Activated CD8-positive, alpha-beta memory T cell treated with anti-CD3 and anti-CD28 coated beads, Interleukin-2, amount 10 ng/mL, durations not matched to agents 7 days and 5 days (primary cell): ENCODE data around the gene EHD1. TPM values are rescaled to one million over a fixed set of nuclear protein-coding genes. Genes with fewer than 3 reads are reported as not detected.

Experiments used
- ATAC-seq: fragments of 150-1000 bp; cut with Tn5 transposase; one replicate; pipeline ENCODE4 v1.10.0; 2021; ENCODE audit warnings: moderate library complexity
- CTCF ChIA-PET: fragments of 350-600 bp; sonication (Branson Sonifier 250); formaldehyde crosslinking; loops from one replicate; lab custom pipeline; 2021; ENCODE audit warnings: antibody characterized with exemption; lab: Charles Lee
- DNase-seq: peaks from one replicate; pipeline ENCODE4 v3.0.0-alpha.2; 2020
- H3K27ac Mint-ChIP-seq: one replicate; pipeline ENCODE4 v1.8.0; 2021; ENCODE audit warnings: mild to moderate bottlenecking, mixed read lengths
- H3K27me3 Mint-ChIP-seq: one replicate; pipeline ENCODE4 v1.8.0; 2021; ENCODE audit warnings: mixed read lengths
- H3K36me3 Mint-ChIP-seq: one replicate; pipeline ENCODE4 v1.8.0; 2021; ENCODE audit warnings: mild to moderate bottlenecking, mixed read lengths
- H3K4me1 Mint-ChIP-seq: one replicate; pipeline ENCODE4 v1.8.0; 2021; ENCODE audit warnings: mixed read lengths
- H3K4me3 Mint-ChIP-seq: one replicate; pipeline ENCODE4 v1.8.0; 2021; ENCODE audit warnings: mild to moderate bottlenecking, moderate library complexity, mixed read lengths
- H3K9me3 Mint-ChIP-seq: one replicate; pipeline ENCODE4 v1.8.0; 2022; ENCODE audit warnings: low read depth, mixed read lengths
- total RNA-seq, 2 experiments: library from RNA; stranded (reverse); gene quantifications; one replicate each; pipeline ENCODE4 v1.2.3, GENCODE V29; 2021

Gene EHD1
- total RNA-seq, 2 experiments from 2014 or later = 149 to 155 TPM

DNA sequence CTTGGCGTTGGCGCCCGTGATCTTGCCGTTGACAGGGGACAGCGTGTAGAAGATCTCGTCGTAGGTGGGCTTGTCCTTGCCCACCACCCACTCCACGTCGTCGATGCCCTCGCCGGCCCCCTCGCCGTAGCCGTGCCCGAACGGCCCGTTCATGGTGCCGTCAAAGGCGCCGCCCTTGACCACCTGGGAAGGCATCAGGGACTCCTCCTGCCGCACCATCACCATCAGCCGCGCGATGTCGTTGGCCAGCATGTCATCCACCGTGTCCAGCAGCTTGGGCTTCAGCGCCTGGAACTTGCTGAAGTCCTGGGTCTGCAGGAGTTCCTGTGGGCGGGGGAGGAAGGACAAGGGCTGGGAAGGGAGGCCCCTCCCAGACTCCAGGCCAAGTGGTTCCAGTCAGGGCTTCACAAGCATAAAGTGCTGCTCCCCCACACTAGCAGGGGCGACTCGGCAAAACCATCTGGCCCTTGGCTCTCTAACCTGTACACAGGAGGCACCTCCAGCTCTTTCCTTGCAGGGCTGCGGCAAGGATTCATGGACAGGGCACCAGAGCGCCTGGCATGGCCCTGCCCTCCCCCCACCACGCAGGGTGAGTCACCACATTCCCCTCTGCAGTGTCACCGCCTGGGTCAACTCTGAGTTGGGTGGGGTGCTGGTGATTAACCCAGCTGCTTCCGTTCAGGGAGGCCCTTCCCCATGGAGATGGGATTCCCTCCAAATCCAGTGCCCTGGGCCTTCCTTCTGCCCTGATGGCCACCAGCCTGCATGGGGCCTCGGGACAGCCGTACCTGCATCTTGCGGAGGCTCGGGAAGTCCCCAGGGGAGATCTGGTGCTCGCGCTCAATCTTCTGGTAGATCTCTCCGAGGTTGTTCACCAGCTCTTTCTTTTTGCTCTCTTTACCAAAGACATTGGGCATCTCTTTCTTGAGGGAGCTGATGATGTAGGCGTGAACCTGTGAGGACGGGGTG lies 23.6 kb downstream of the EHD1 start:
- peak overlapping the region; percentile 15 for H3K4me3 Mint-ChIP-seq
- ATAC-seq (no peak), DNase-seq (no peak)
- H3K27ac Mint-ChIP-seq = peak overlapping the region; percentile 78
- no peaks in the 10 kb centered on the region for H3K27me3 Mint-ChIP-seq
- H3K4me1 Mint-ChIP-seq = peaks cover 91% of the 10 kb centered on the region
- no peaks in the 10 kb centered on the region for H3K9me3 Mint-ChIP-seq
- CTCF ChIA-PET = interaction anchor here (20.5 to 29.2 kb wide), 3 partner anchors 6 to 32 kb away, joined by 409 to 1163 read pairs (median 409); partner anchors contain the start of genes CDC42BPG and EHD1
- H3K36me3 Mint-ChIP-seq = peaks cover 39% of the 10 kb centered on the region

DNA sequence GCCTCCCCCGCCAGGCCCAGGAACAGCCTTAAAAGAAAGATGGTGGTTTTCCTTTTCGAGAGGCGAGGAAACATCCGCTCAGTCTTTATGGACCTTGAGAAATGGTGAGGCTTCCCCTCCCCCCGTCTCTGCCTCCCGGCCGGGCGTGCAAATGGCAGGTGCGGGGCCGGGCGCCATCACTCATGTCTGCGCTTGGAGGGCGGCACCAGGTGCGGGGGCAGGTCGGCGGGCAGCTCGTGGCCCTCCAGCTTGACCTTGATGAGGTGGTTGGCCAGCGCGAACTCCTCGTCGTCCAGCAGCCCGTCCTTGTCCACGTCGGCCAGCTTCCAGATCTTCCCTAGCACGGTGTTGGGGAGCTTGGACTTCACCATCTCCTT lies 24.3 kb downstream of the EHD1 start:
- Mint-ChIP-seq H3K27ac (peak overlapping the region; percentile 76), H3K36me3 (peaks cover 35% of the 10 kb centered on the region), H3K4me1 (peaks cover 91% of the 10 kb centered on the region), H3K9me3 (no peaks in the 10 kb centered on the region), H3K4me3 (no peak overlapping the region), H3K27me3 (no peaks in the 10 kb centered on the region)
- CTCF ChIA-PET = interaction anchor here (20.5 to 29.2 kb wide), 3 partner anchors 5 to 33 kb away, joined by 409 to 1163 read pairs (median 409); partner anchors contain the start of genes CDC42BPG and EHD1
- DNase-seq = no peak
- no peak for ATAC-seq

DNA sequence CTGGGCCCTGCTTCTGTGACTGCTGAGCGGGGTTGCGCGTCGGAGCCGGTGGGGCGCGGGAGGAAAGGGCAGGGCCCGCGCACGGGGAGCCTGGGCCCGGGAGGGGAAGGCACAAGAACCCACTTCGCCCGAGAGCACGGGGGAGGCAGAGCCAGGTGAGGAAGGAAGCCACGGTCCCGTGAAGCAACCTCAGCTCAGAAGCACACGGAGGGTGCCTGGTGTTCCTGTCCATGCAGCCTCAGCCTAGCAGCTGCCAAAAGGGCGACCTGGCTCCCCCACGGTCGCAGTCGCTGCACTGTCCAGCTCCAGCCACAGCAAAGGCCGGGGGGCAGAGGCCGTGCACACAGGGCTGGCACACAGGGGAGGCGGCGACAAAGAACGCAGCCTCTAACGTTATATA lies 24.7 kb downstream of the EHD1 start:
- Mint-ChIP-seq H3K4me3 (no peak overlapping the region), H3K27ac (peak overlapping the region; percentile 76), H3K36me3 (peaks cover 34% of the 10 kb centered on the region), H3K27me3 (no peaks in the 10 kb centered on the region), H3K9me3 (no peaks in the 10 kb centered on the region), H3K4me1 (peaks cover 91% of the 10 kb centered on the region)
- CTCF ChIA-PET = interaction anchor here (1.2 to 29.2 kb wide), 4 partner anchors 4 to 63 kb away, joined by 3 to 1163 read pairs (median 409); partner anchors contain the start of genes ATG2A, CDC42BPG and EHD1
- DNase-seq (no peak), ATAC-seq (no peak)

GRCh38 chr11:64852804-64853509 lies 25.5 kb downstream of the EHD1 start:
- Mint-ChIP-seq H3K4me3 (no peak overlapping the region), H3K36me3 (peaks cover 30% of the 10 kb centered on the region), H3K9me3 (no peaks in the 10 kb centered on the region), H3K4me1 (peaks cover 92% of the 10 kb centered on the region), H3K27ac (peak overlapping the region; percentile 88), H3K27me3 (no peaks in the 10 kb centered on the region)
- no peak for DNase-seq
- CTCF ChIA-PET = interaction anchor here (1.2 to 29.2 kb wide), 4 partner anchors 4 to 64 kb away, joined by 3 to 1163 read pairs (median 409); partner anchors contain the start of genes ATG2A, CDC42BPG and EHD1
- ATAC-seq = no peak

DNA sequence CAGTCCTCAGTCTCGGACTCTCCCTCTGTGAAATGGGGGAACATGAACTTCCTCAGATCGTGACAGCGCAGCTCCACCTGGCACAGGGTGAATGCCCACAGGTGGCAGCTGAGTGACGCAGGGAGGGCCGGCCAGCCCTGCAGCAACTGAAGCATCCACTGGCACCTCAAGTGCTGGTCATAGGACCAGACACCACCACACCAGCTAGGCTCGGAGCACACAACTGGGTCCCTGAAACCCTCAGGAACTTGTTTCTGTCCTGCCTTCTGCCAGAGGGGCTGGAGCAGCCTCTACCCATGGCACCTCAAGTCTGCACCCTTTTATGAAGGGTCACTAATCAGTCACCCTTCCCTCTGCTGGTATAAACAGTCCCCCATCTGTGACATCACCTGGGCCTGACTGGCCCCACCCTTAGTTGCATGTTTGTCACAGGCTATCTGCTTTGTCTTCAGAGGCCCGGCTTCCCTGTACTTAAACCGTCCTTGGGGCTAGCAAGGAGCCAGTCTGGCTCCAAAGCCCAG lies 26.5 kb downstream of the EHD1 start:
- peaks cover 24% of the 10 kb centered on the region for H3K36me3 Mint-ChIP-seq
- ATAC-seq (no peak), DNase-seq (no peak)
- peak overlapping the region; percentile 88 for H3K27ac Mint-ChIP-seq
- no peaks in the 10 kb centered on the region for H3K27me3 Mint-ChIP-seq
- no peaks in the 10 kb centered on the region for H3K9me3 Mint-ChIP-seq
- H3K4me3 Mint-ChIP-seq = peak overlapping the region; percentile 38
- CTCF ChIA-PET = interaction anchor here (1.0 to 29.2 kb wide), 7 partner anchors 3 to 464 kb away, joined by 3 to 1163 read pairs (median 5); partner anchors contain the start of genes ARL2, CDC42BPG, EHD1 and ZNHIT2
- peaks cover 93% of the 10 kb centered on the region for H3K4me1 Mint-ChIP-seq

DNA sequence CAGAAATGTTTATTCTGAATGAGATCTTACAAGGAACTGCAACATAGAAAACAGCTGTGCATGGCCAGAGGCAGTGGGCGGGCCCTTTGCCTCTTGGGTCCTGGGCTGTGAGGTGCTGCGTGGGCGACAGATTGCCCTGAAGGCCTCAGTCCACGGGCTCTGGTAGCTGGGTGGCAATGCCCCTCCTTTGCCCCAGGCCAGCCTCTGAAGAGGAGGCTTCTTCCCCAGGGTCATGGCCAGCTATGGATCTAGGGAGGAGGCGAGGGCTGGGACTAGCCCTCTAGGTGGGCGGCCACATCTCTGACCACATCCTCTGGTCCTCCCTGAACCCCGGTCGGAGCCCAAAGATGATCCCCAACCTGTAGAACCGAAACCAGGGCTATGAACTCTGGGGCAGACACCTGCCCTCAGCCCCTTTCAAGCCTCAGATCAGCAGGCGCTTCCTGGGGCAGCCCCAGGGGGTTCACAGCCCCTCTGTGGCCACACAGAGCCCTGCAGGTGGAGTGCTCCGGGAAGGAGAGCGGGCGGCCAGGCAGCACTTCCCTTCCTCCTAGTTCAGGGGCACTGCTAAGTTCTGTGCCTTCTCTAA lies 27.3 kb downstream of the EHD1 start:
- Mint-ChIP-seq H3K4me1 (peaks cover 86% of the 10 kb centered on the region), H3K9me3 (no peaks in the 10 kb centered on the region), H3K36me3 (peaks cover 24% of the 10 kb centered on the region), H3K27me3 (no peaks in the 10 kb centered on the region), H3K4me3 (peak overlapping the region; percentile 38), H3K27ac (peak overlapping the region; percentile 88)
- CTCF ChIA-PET = interaction anchor here (0.9 to 29.2 kb wide), 8 partner anchors 2 to 464 kb away, joined by 3 to 1163 read pairs (median 5); partner anchors contain the start of genes ARL2, CDC42BPG, EHD1 and ZNHIT2
- DNase-seq (peak; percentile 80), ATAC-seq (peak; percentile 43)

- Mint-ChIP-seq H3K27ac (peak overlapping the region; percentile 58), H3K36me3 (peaks cover 14% of the 10 kb centered on the region), H3K4me1 (peaks cover 77% of the 10 kb centered on the region), H3K4me3 (no peak overlapping the region), H3K9me3 (no peaks in the 10 kb centered on the region), H3K27me3 (no peaks in the 10 kb centered on the region)
- no peak for DNase-seq
- CTCF ChIA-PET = interaction anchor here (1.4 to 29.2 kb wide), 6 partner anchors 11 to 147 kb away, joined by 3 to 1163 read pairs (median 17); partner anchors contain the start of genes BATF2, EHD1 and MEN1
- no peak for ATAC-seq
Observed at GRCh38 chr11:64849598-64850356, 28.6 kb downstream of the EHD1 start.

DNA sequence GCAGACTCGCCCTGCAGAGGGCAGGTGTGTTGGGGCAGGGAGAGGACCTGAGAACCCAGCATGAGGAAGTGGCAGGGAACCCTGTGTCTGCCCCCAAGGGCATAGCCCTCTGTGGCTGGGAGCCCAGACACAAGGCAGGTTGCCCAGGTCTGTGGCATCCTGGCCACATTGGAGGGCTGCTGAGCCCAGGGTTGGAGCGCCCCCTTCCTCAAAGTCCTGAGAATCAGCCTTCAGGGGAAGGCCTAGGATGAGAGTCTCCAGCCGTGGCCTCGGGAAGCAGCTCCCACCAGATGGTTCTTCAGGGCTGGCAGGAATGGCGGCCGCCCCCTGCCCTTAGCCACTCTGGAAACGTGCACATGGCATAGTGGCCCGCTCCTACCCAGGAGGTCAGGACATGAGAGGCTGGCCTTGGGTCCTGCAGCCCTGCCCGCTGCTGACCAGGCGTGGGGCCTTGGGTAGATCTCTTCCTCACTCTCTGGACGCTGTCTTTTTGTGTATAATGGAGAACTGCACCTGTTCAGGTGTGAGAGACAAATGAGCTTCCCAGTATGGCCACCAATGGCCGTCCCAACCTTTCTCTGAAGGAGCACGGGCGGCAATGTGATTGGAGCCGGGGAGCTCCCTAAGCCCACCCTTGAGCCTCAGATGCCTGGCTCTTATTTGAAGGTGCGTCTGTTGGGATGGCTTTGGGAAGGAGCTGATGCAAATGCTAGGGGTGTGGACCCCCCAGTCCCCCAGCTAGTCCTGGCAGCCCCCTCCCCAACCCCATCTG lies 29.4 kb downstream of the EHD1 start:
- Mint-ChIP-seq H3K27ac (peak overlapping the region; percentile 45), H3K27me3 (no peaks in the 10 kb centered on the region), H3K4me3 (no peak overlapping the region), H3K4me1 (peaks cover 70% of the 10 kb centered on the region), H3K36me3 (peaks cover 8% of the 10 kb centered on the region), H3K9me3 (no peaks in the 10 kb centered on the region)
- ATAC-seq = no peak
- CTCF ChIA-PET = interaction anchor here (1.0 to 29.2 kb wide), 14 partner anchors 12 to 405 kb away, joined by 3 to 1163 read pairs (median 9); partner anchors contain the start of genes ARL2, ATG2A, BATF2 and CDCA5
- no peak for DNase-seq

DNA sequence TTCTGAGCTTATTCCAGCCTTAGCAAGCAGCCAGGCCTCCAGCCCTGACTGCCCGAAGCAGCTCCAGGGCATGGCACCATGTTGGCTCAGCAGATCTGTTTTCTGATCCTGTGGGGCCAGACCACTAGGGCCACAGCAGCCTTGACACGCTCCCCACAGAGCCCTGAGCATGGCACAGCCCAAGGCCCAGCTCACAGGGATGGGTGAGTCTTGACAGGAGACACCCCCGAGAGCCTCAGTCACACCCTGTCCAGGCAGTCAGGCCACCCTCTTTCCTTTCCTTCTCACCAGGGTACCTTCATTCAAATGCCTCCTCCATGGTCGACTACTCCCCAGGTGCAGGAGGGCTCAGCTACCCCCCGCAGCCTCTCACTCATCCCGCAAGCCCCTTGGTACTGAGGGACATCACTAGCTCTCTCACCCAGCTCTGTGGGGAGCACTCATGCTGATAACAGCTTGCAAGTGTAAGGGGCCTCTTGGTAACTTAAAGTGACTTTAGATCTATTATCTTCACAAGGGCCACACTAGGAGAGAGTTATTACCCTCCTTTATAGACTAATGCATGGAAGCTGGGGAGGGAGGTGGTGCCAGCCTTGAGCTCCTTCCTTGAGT lies 30.1 kb downstream of the EHD1 start:
- no peaks in the 10 kb centered on the region for H3K27me3 Mint-ChIP-seq
- no peaks in the 10 kb centered on the region for H3K9me3 Mint-ChIP-seq
- ATAC-seq (no peak), DNase-seq (no peak)
- H3K27ac Mint-ChIP-seq = peak overlapping the region; percentile 45
- CTCF ChIA-PET = interaction anchor here (0.6 to 29.2 kb wide), 28 partner anchors 12 to 468 kb away, joined by 3 to 1163 read pairs (median 4); partner anchors contain the start of genes ARL2, ATG2A, BATF2 and CDCA5
- H3K4me3 Mint-ChIP-seq = no peak overlapping the region
- peaks cover 3% of the 10 kb centered on the region for H3K36me3 Mint-ChIP-seq
- peaks cover 67% of the 10 kb centered on the region for H3K4me1 Mint-ChIP-seq

DNA sequence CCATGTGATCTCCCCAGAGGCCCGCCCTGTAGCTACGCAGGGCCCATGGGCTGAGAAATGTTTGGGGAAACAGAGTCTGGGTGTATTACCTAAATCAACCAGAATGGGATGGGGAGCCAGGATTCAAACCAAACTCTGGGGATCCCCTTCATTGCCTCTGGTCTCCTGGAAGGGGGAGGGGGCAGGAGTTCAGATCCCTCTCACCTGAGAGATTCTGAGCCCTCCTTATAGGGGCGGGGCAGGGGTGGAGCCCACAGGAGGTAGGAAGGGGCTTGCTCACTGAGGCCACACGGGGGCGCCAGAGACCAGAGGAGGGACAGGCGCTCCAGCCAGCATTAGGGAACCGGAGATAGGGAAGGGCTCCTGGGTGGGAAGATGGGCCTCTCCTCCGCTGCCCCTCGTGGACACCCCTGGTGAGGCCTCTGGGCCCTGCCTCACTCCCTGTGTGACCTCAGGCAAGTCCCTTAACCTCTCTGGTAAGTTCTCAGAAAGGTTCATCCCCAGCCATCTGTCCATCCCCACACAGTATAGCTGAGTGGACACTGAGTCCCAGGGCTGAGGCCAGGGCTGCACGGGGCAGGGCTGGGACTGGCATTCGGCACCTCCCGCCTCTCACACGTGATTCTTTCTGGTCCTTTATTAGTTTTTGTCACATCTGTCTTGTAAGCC lies 31.3 kb downstream of the EHD1 start:
- Mint-ChIP-seq H3K27ac (no peak overlapping the region), H3K4me3 (no peak overlapping the region), H3K36me3 (no peaks in the 10 kb centered on the region), H3K4me1 (peaks cover 57% of the 10 kb centered on the region), H3K9me3 (no peaks in the 10 kb centered on the region), H3K27me3 (no peaks in the 10 kb centered on the region)
- ATAC-seq (peak; percentile 73), DNase-seq (peak; percentile 94)
- CTCF ChIA-PET = interaction anchor here (0.7 to 29.2 kb wide), 27 partner anchors 14 to 469 kb away, joined by 3 to 1163 read pairs (median 5); partner anchors contain the start of genes ARL2, ATG2A, BATF2 and EHD1
